LHCN-M2 (cell line): ENCODE results near the gene WDR20. TPM values are rescaled to one million over a fixed set of nuclear protein-coding genes. Genes with fewer than 3 reads are reported as not detected.
A peak's percentile ranks its signal among the peaks of the same experiment; 100 is the strongest.
"Not testable (repeated sequence)": the region's sequence is repeated elsewhere in the genome, so short reads cannot be mapped to it uniquely, and the experiment has no call there.

ENCODE experiments used
- DNase-seq: peaks from one replicate; pipeline ENCODE4 v3.0.0-alpha.2; 2012; ENCODE audit warnings: low read depth
- polyA plus RNA-seq: library from polyadenylated mRNA; unstranded; fragments of >200 nt; gene quantifications from one replicate; pipeline ENCODE4 v1.2.1, GENCODE V29; 2012; ENCODE audit warnings: missing spikeins
- total RNA-seq: library from RNA; depleted of rRNA; stranded (reverse); fragments of >200 nt; gene quantifications from 2 replicates; pipeline ENCODE4 v1.2.3, GENCODE V29; 2014; rRNA removed

Gene WDR20
- total RNA-seq, result 18.3 and 21.1 TPM in 2 replicates
- 13.7 TPM for polyA plus RNA-seq

GRCh38 chr14:102139286-102140026 lies at the start of gene WDR20:
WDR20 (plus strand) TSS chr14:102139897; CDS start chr14:102139924, 27 bp downstream.
- DNase-seq, result peak; percentile 93

GRCh38 chr14:102090713-102091112 lies 49.0 kb upstream of the WDR20 start:
- DNase-seq, result no peak

- DNase-seq, result no peak
These were observed 46.9 kb upstream of the WDR20 start for GRCh38 chr14:102092806-102093205.

- no peak for DNase-seq
These were observed 45.6 kb upstream of the WDR20 start for GRCh38 chr14:102094101-102094500.

- DNase-seq, result peak; percentile 60
These were observed 44.3 kb upstream of the WDR20 start for GRCh38 chr14:102095231-102095870.

- no peak for DNase-seq
These were observed 43.7 kb upstream of the WDR20 start for GRCh38 chr14:102095871-102096568.

GRCh38 chr14:102096569-102097188 lies 43.0 kb upstream of the WDR20 start:
- peak; percentile 73 for DNase-seq

- DNase-seq, result no peak
These were observed 42.1 kb upstream of the WDR20 start for GRCh38 chr14:102097441-102098135.

- DNase-seq, result no peak
These were observed 36.5 kb upstream of the WDR20 start for GRCh38 chr14:102103062-102103695.

GRCh38 chr14:102105369-102105768 lies 34.3 kb upstream of the WDR20 start:
- DNase-seq, result no peak

GRCh38 chr14:102109332-102109731 lies 30.4 kb upstream of the WDR20 start:
- not testable (repeated sequence) for DNase-seq

- no peak for DNase-seq
These were observed 28.6 kb upstream of the WDR20 start for GRCh38 chr14:102111101-102111500.

- no peak for DNase-seq
These were observed 23.1 kb upstream of the WDR20 start for GRCh38 chr14:102116361-102117180.

- no peak for DNase-seq
These were observed 21.8 kb upstream of the WDR20 start for GRCh38 chr14:102117852-102118251.

- no peak for DNase-seq
These were observed 18.8 kb upstream of the WDR20 start for GRCh38 chr14:102120888-102121287.

GRCh38 chr14:102121567-102121966 lies 18.1 kb upstream of the WDR20 start:
- no peak for DNase-seq

GRCh38 chr14:102124419-102124818 lies 15.3 kb upstream of the WDR20 start:
- no peak for DNase-seq

GRCh38 chr14:102125546-102125945 lies 14.2 kb upstream of the WDR20 start:
- no peak for DNase-seq

- DNase-seq, result no peak
These were observed 12.8 kb upstream of the WDR20 start for GRCh38 chr14:102126807-102127455.
